NCI-H345 (cell line): ENCODE measurements around the gene ABTB2.
A peak's percentile ranks its signal among the peaks of the same experiment; 100 is the strongest.
"Not testable (repeated sequence)": the region's sequence is repeated elsewhere in the genome, so short reads cannot be mapped to it uniquely, and the experiment has no call there.

Experiments
- DNase-seq: peaks from one replicate; lab custom pipeline; 2025; lab: John Stamatoyannopoulos, UW

ABTB2 gene

DNA sequence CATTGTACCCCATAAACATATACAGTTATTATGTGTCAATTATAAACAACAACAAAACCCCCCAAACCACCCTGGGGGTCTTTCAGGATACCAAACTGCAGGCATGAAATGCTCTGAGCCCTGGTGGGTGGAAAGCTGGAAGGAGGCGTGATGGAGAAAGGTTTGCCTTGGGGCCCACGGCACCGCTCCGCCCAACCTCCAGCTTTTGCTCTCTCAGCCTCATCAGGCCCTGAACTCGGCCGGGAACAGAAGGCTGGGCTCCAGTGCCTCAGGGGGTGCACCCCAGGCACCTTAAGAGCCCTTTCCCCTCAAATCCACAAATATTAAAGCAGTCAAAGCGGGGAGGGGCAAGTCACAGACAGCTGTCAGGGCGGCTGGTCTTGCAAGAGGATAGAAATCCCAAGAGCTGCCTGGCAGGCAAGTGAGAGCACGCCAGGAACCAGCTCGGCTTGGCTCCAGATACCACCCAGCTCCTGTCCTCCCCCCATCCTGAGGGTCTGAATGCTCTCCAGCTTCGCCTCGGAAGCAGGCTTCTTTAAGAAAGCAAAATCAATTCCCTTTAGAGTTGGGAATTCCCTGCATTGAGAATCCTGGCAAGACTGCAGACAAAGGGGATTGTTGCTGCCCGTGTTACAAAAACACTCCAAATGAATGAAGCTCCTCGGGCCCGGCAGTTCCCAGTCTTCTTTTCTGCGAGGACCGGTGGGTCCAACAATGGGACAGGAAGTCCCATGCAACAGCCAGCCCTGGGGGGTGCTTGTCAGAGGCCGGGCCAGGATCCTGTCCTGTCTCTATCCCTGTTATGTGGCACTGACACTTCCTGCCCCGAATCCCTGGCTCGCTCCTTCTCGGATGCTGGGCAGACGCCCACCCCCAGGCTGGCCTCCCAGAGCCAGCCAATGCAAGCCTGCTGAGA, 171.6 kb downstream of the ABTB2 start:
- DNase-seq: no peak

DNA sequence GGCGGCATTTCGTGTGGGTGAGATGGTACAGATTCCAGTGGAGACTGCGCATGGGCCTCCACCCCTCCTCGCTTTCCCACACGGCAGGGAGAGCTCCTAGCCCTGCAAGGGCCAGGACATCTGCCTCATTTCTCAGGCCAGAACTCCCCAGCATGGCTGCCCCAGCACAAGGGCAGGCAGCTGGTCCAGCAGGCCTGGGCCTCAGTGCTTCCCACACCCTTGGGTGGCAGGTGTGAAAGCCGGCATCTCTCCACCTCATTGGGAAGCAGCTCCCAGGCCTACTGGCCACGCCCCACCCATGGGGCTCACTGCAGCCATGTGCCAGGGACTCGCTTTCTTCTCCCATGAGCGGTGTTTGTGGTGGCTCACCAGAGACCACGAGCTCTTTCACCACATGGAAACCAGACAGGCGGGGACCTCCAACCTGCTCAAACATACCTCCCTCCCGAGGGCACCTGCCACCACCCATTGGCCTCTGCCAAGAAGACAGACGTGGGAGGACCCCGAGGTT, 173.2 kb downstream of the ABTB2 start:
- no peak for DNase-seq

DNA sequence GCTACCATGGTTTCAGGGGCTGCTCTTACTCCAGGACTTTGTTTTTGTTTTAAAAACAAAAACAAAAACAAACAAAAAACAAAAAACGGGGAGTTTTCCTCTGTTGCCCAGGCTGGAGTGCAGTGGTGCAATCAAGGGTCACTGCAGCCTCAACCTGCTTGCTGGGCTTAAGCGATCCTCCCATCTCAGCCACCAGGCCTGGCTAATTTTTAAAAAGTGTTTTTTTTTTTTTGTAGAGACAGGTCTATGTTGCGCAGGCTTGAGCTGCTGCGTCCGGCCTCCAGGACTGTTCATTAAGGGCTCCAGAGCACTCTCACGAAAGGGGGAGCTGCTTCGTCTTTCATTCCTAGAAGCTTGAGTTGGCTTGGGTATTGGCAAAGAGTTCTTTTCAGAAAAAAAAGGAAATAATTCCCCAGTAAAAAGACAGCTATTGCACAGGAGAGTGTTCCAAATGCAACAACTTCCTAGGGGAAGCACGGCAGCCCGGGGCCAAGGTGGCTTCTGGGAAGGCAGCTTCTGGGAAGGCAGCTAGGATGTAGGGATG, 173.9 kb downstream of the ABTB2 start:
- DNase-seq: no peak

DNA sequence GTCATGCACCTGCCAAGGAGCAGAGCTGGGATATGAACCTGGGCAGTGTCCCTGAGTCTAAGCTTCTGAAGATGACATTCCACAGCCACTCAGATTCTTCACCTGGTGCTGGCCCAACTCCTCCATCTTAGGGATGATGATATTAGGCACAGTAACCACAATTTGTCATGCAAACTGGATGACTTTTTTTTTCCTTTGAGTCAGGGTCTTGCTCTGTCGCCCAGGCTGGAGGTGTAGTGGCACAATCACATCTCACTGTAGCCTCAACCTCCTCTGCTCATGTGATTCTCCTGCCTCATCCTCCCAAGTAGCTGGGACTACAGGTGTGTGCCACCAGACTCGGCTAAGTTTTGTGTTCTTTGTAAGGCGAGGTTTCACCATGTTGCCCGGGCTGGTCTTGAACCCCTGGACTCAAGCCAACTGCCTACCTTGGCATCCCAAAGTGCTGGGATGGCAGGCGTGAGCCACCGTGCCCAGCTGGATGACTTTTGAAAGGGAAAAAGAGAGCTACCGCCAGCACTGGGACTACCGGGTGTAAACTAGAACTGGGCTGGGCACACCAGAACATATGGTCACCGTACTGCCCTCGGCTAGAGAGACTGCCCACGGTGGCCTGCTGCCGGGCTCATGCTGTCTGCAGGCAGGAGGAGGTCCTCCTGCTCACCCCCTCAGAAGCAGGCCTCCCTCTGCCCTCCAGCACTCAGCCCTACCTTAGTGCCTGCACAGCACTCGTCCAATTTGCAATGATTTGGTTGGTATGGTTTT, 174.7 kb downstream of the ABTB2 start:
- DNase-seq: no peak

DNA sequence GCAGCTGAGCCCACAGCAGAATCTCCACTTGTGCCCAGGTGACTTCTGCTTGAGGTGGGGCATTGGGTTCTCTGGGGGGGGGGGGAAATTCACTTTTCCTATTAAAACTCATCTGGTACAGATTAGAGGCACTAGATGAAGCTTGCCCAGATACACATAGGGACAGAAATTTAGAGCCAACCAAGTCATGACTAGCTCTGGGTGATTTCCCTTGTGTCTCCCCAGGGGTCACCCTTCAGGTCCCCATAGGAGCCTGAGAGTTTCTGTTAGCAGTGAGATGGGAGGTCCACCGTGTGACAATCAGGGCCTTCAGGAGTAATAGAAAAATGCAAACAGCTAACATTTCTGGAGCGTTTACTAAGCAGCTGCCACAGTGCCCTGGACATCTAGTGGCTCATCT, 175.4 kb downstream of the ABTB2 start:
- no peak for DNase-seq

DNA sequence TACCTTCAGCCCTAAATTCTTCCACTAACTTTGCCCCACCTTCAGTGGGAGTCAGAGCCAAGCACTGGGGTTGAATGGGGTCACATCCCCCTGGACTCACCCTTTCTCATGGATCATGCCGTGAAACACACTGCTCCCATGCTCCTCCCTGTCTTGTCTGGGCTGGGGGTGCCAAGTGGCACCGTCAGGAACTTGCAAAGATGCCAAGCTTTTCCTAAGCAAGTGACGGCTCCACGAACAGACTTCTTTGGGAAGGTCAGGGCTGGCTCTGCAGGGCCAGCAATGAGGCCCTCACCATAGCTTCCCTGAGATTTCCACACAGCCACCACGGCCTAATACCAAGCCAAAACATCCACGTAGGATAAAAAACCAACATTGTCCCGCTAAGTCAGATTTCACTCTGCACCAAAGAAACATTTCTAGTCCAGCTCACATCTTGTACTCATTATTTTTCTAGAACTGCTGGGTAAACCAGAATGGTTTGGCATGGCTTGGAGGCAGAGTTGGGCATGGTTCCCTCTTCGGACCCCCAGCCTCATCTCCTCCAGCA, 175.9 kb downstream of the ABTB2 start:
- DNase-seq: no peak

DNA sequence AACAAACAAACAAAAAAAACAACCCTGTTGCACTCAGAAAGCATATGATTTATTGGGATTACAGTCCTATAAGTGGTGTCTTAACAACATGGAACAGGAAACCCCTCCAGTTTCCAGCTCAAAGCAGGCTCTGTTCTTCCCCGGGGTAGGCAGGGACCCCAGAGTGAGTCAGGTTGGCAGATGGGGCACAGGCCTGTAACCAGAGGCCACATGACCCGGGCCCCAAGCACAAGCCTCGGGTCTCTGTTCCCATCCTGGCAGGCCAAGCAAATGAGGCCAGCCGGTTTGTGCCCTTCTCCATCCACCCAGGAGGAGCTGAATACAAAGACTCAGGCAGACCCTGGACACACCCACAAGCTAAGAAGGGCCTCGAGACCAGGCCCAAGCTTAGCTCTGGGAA, 176.6 kb downstream of the ABTB2 start:
- no peak for DNase-seq

DNA sequence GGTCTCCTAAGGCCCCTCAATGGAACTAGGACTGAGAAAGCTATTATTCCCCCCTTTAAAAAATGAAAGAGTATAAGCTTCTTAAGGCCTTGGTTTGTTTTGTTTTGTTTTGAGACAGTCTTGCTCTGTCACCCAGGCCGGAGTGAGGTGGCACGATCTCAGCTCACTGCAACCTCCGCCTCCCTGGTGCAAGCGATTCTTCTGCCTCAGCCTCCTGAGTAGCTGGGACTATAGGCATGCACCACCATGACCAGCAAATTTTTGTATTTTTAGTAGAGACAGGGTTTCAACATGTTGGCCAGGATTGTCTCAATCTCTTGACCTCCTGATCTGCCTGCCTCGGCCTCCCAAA, 177.0 kb downstream of the ABTB2 start:
- not testable (repeated sequence) for DNase-seq

DNA sequence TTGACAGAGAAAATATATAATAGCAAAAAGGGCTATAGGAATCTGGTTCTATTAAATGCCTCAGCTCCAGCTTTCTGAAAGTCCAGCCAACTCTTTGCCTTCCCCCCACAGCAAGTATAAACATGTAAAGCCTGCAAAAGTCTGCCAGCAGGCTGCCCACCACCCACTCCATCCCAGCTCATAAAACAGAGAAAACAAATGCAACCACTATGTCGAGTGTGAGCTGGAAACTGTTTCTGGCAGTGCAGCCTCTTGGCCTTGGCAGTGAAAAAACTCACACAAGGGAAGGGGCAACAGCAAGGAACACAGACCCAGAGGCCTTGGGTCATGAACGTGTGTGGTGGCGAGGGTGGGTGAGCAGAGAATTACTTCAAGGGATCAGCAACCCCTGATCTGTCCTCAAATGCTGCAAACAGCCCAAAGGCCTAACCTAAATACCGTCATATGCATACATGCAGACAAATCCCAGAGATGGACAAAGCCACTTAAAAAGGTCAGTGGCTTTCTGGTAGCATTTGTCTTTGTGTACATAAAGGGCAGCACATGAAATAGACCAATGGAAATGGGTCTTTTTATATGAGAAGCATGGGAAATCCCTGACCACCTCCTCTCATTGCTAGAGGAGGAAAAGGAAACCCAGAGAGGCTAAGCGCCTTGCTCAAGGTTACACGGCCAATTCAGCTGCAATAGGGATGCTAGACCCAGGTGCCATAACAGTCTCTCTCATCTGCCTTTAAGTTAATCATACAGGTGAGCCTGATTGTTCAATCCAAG, 177.6 kb downstream of the ABTB2 start:
- DNase-seq: no peak

DNA sequence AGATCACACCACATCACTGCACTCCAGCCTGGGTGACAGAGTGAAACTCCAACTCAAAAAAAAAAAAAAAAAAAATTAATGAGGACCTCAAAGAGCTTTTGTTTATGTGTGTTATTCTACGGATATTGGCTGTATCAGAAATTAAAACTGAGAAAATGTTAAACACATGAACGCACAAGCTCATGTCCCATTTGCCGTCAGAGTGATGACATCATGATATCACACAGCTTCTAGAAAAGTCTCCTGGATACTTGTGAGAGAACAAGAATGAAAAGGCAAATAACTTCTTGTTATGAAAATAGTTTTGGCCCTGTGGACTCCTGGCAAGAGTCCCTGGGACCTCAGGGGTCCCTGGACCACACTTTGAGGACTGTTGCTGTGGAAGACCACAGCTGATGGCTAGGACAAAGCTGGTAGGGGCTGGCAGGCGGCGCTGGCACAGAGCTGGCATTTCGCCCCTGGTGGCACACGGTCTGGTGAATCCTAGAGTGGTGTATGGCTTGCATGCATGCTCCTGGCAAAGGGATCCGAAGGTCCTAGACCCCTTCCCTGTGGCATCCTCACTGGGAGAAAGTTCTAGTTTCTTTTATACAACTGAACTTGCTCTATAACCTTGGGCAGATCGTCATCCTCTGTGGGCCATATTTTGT, 178.7 kb downstream of the ABTB2 start:
- DNase-seq: no peak

DNA sequence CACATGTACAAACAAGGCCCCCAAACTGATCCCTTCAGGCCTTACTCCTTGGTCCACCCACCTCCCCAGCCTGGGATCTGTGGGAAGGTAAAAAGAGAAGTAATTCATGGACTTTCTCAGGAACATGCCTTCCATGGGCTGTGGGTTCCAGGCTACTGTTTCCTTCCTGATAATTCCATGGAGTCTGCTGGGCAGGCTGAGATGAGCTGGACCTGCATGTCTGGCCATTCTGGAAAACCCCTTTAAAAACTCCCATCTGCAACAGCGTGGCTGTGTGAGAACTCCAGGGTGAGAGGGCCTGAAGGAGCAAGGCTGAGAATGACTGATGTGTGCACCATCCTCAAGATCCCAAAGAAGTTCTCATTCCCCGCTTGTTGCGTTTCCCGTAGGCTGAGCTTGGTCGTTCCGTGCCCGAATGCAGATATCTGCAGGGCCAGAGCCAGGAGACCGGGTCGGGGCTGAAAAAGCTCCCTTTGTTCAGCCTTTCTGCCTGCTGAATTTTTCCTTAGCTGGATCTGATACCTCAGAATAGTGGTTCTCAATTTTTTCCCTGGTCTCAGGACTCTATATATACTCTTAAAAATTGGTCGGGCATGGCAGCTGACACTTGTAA, 179.5 kb downstream of the ABTB2 start:
- no peak for DNase-seq

DNA sequence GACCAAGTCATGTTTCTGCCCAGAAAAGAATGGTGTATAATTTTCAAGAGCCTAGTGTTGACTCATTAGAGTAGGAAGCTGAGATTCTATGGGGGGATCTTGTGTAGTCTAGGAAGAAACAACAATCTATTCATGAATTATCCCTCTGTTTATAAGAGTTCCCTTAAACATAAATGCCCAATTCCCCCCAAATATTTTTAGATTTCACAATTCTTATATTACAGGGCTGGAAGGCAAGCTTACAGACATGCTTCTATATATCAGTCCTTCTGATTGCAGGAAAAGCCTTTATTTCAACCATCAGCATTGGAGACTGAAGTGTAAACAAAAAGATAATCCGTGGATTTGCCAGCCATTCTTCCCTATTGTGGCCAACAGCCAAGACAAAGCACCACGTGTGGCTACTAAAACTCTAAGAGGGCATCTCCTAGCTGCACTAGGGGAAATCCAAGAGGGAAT, 181.0 kb downstream of the ABTB2 start:
- DNase-seq: peak; percentile 36

DNA sequence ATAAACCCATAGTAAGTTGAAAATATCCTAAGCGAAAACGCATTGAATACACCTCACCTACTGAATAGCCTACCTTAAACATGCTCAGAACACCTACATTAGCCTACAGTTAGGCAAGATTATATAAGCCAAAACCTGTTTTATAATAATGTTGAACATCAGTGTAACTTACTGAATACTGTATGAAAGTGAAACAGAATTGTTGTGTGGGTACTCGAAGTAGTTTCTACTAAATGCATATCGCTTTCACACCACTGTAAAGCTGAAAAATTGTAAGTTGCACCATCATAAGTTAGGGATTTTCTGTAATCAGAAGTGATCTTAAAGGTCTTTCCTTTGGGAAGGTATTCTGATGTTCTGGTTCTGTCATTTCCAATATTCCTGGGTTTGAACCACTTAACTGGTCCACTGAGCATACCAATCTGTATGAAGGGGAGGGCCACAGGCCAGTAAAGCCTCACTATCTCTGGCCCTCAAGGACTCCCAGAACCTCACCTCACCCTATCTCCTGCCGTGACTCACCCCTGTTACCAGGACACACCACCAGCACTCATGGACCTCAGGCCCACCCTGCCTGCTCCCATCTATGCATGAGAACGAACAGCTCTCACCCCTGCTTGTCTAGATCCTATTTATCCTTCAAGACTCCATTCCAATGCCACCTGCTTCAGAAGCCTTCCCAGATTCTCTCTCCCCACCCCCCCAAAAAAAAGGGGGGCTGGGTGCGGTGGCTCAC, 182.4 kb downstream of the ABTB2 start:
- no peak for DNase-seq

DNA sequence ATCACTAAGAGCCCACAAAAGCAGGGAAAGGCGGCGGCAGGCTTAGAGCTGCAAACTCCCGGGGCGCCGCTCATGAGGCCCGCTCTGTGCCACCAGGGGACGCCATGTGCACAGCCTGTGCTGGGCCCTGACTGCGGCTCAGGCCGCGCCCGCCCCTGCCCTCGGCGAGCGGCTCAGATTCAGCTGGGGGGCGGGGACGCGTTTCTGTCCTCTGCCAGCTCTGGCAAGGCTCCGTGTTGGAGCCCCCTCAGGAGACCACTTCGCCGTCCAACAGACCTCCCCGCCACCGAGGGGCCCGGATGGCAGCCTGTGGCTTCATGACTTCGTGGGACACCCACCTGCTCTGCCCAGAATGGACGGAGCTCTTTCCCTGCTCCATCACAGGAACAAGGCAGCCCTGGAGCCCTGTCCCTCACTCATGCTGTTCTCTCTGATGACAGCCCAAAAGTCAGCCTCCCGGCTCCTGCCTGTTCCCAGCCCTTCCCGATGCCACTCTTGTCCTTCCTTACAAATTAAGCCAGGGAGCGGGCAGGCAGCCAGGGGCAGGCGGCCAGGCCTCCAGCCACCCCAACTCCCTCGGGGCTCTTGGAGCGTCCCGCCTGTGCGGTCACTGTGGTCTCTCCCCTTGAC, 183.3 kb downstream of the ABTB2 start:
- peak; percentile 75 for DNase-seq

DNA sequence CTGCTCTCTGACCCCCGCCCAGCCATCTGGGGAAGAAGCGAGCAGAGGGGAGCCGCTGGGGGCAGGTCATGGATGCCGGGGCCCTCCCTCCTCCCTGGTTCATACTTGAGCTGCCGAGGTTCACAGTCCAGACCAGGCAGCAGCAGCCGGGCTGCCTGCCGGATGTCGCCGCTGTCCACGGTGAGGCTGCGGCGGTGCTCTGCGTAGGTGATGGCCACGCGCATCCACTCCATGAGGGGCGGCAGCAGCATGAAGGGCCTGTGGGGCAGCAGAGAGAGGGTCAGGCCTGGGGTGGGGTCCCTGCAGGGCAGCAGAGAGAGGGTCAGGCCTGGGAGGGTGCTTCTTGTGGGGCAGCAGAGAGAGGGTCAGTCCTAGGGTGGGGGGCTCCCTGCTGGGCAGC, 184.8 kb downstream of the ABTB2 start:
- DNase-seq: no peak

DNA sequence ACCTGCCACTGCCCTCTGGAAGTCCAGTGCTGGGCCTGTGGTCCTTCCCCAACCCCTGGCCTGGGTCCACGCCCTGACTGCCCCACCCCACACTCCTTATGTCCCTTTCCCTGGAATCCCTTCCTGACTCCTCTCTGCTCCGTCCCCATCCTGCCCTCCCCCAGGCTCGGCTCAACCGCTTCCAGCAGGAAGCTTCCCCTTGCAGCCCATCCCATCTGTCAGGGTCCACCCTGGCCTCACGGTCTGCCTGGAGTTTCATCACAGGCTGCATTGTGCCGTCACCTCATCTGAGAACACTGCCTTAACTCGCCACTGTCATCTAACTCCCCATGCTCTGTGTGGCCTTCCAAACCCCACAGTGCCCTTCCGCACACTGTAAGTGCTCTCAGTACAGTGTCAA, 188.1 kb downstream of the ABTB2 start:
- no peak for DNase-seq

DNA sequence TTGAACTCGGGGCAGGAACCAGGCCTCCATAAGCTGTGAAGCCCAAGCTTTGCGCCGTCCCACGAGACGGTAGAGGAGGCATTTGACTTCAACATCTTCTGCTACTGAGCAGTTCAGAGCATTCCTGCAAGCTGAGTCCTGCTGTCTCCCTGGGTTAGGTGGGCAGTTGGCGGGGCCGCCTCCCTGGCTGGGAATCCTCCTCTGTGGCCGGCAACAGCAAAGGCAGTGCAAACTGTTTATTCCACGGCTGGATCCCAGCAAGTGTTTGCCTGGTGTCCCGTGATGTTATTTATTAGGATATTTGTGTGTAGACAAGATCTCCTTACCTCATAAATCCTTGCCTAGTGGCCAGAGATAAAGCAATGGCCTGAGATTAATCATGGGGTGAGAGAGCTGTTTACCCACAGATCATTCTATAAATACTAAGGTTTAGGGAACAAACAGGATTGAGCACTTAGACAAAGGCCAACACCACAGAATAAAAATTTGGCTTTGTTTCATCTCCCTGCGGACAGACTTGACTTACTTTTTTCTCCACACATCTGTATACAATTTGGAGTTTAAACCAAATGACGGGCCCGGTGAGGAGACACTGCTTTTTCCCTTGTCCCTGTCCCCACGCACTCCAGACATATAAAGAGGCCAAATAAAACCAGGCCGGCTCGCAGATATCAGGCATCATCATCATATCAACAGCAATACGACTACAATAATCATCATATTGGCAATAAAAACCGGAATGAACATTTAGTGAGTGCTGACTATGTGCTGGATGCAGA, 189.0 kb downstream of the ABTB2 start:
- no peak for DNase-seq

DNA sequence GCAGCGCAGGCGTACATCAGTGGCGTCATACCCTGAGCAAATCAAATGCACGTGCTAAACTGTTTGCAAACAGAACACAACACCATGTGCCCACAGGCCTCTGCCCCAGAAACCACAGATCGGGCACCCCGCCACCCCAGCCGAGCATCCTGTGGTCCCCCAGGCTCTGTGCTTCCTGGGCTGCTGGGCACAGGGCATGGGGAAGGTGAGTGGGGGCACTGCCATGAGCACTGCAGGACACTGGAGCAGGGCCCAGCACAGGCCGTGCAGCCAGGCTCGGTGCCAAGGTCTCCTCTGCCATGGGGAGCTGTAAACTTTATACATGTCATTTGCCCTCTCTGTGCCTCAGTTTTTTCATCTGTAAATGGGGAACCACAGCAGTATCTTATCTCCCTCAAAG, 189.8 kb downstream of the ABTB2 start:
- no peak for DNase-seq
